DMS79 treated with DMSO at 0.1 percent for 48 hours (cell line): Measurements from ENCODE around the gene BHLHE40.

Experiments used
- DNase-seq: peaks from one replicate; lab custom pipeline; 2025; lab: John Stamatoyannopoulos, UW

BHLHE40 gene

GRCh38 chr3:5019411-5020241, 40.4 kb downstream of the BHLHE40 start:
- DNase-seq: no peak

- no peak for DNase-seq
Measured at GRCh38 chr3:5020242-5020722, 41.0 kb downstream of the BHLHE40 start.

DNA sequence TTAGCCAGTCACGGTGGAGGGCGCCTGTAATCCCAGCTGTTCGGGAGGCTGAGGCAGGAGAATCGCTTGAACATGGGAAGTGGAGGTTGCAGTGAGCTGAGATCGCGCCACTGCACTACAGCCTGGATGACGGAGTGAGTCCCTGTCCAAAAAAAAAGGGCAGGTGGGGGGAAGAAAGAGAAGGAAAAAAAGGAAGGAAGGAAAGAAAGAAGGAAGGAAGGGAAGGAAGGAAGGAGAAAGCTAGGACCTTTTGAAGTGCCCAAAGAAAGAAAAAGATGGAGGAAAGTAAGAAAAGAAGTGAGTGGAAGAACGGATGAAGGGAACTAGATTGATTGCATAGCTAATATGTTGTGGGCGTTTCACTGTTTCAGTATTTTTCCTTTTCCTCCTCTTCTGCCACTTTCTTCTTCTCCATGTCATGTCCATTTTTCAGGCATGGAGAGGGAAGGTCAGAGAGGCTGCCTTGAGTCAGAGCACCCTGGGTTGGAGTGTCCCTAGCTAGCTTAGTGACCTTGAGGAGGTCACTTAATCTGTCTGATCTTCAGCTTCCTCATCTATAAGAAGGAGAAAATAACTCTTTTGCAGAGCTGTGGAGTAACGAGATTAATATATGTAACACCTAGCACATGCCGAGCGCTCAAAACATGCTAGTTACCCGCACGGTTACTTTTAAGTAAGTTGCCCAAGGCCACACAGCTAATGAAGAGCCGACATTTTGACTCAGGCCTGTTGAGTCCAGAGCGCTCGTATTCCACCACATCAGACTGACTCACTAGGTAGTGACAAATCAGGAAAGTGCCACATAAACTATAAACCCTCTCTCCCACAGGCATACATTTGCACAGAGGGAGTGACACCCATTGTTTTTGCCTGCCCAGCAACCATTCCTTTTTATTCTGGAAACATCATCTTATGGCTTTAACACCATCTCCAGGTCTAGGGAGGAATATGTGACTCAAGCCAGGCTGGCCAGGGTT, 42.2 kb downstream of the BHLHE40 start:
- DNase-seq: no peak

DNA sequence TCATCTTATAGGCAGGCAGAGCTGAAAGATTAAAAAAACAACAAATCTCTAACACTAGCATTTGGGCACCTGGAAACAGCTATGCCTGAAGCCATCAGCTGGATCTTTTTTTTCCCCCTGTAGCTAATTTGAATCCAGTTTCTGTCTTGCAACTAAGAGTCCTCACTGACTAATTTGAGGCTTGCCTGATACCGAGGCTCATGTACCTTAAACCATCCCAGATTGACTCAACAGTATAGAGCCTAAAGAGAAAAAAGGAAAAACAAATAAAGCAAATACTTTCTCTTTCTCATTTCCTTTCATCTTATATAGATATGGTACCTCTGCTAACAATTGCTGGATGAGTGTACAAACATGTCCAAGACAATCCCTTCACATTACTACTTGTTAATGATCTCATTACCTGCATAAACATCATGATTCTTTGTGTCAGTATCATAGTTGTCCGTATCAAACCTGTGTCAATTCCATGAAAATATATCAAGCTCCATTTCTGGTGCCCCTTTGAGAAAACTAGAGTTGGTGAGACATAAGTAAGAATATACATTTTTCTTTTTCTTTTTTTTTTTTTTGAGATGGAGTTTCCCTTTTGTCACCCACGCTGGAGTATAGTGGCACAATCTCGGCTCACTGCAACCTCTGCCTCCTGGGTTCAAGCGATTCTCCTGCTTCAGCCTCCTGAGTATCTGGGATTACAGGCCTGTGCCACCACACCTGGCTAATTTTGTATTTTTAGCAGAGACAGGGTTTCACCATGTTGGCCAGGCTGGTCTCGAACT, 43.1 kb downstream of the BHLHE40 start:
- no peak for DNase-seq

DNA sequence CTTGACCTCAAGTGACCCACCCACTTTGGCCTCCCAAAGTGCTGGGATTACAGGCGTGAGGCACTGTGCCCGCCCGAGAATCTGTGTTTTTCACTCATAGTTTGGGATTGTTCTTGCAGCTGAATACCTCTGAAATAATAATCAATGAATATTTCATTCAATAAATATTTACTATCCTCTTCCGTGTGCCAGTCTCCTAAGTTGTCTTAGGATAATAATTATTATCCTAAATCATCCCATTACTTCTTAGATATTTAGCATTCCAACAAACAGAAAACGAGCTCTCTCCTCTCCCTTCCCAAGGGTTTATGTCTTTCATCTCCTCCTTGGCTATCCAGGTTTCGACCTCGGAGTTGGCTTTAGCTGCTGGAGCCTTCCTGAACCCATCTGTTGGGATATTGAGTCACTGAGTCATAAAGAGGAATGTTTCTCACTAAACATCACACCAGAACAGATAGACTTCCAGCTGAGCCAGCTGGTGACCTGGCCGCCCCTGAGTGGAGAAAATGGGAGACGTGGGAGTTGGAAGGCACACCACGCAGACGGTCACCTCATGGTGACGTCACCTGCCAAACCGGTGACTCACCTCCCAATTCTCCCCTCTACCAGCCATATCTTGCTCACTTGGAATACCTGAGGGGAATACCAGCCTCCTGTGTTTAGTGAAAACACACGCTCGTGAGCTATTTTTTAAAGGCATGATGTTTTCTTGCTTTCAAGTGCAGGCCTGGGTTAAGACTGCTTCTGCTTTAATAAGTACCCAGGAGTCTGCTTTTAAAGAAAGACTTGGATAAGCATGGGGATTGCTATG, 43.9 kb downstream of the BHLHE40 start:
- no peak for DNase-seq

DNA sequence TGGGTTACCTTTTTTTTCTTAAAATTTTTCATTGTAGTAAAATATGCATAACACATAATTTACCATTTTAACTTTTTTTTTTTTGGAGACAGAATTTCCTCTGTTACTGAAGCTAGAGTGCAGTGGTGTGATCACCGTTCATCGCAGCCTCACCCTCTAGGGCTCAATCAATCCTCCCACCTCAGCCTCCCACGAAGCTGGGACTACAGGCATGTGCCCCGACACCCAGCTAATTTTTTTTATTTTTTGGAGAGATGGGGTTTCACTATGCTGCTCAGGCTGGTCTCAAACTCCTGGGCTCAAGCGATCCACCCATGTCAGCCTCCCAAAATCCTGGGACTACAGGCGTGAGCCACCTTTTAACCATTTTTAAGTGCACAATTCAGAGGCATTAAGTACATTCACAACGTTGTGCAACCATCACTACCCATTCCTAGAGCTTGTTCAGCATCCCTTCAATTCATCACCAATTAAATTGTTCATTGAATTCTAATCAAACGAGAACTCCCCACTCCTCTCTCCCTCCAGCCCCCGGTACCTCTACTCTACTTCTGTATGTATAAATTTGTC, 44.6 kb downstream of the BHLHE40 start:
- no peak for DNase-seq

DNA sequence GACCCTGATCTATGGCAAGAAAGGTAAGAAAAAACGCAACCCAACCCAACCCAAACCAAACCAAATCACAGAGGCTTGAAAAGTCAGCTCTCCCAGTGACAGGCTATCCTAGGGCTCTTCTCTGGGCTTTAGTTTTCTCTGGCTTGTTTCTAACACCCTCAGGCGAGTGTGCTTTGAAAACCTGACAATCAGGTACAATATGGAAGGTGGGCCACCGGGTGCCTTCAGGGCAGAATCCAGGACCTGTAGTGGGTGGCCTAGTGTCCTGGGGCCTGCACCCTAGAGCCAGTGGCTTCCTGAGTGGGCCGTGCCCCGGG, 46.8 kb downstream of the BHLHE40 start:
- no peak for DNase-seq

DNA sequence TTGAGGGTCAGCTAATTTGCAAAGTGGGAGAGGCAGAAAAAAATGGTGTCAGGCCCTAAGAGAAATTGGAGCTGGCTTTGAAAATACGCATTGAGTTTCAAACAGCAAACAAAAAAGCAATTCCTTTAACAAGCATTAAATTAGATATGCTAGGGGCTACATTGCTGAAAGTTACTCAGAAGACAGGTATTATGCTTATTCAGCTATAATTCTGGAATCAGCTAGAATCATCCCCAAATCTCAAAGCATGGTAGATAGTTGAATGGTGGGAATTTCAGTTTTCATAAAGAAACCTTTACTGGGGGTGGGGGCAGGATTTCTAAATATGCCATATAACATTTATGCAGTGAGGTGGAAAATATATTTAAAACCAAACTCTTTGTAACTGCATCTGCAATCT, 50.5 kb downstream of the BHLHE40 start:
- no peak for DNase-seq

DNA sequence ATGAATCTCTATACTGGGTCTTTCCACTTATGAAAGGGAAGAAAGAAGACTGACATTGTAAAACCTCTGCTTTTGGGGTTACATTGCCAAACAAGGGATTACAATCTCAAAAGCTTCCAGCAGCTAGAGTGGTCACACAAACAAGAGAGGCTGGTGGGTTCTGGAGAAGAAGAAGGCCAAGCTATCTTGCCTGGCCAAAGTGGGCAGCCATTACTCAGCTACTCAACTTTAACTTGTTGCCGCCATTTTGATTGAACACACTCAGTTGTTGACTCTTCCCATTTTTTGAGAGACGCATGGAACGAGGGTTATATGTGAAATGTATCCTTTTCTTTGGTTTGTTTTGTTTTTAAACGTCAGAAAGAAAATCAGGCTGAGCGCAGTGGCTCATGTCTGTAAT, 50.9 kb downstream of the BHLHE40 start:
- no peak for DNase-seq

- DNase-seq: no peak
Measured at GRCh38 chr3:5032844-5033243, 53.6 kb downstream of the BHLHE40 start.
